K562 treated with DMSO at 1 percent for 12 hours (cell line): ENCODE measurements around the gene OR10H2. TPM values are rescaled to one million over a fixed set of nuclear protein-coding genes. Genes with fewer than 3 reads are reported as not detected.

Experiments used
- total RNA-seq: library from RNA; unstranded; fragments of 300-600 nt; gene quantifications from 2 replicates; pipeline ENCODE4 v1.2.3, GENCODE V29; 2022; ENCODE audit not compliant: insufficient read depth

OR10H2 gene
- total RNA-seq = not detected in 2 replicates

GRCh38 chr19:15727724-15728123, at the start of gene OR10H2:
Gene OR10H2, plus strand, starts transcription at chr19:15728024. Its CDS starts 20 bp downstream, at chr19:15728044.

GRCh38 chr19:15737722-15738121, 9.9 kb downstream of the OR10H2 start, which contains the start of gene OR10H3:
Gene OR10H3, plus strand, starts transcription at chr19:15737985. Its CDS starts 3,408 bp downstream, at chr19:15741393.

Other genes starting within 250 kb of the OR10H2 start
- gene PGLYRP2, start 248.5 kb upstream of the OR10H2 start, total RNA-seq = not detected in 2 replicates
- gene CYP4F22, start 219.5 kb upstream of the OR10H2 start, total RNA-seq = not detected in 2 replicates
- not detected in 2 replicates for gene CYP4F8, start 112.8 kb upstream of the OR10H2 start, total RNA-seq
- gene CYP4F3, start 87.1 kb upstream of the OR10H2 start, total RNA-seq = not detected in 2 replicates
- not detected in 2 replicates for gene CYP4F12, start 54.9 kb upstream of the OR10H2 start, total RNA-seq
- not detected in 2 replicates for gene OR10H3, start 10.0 kb downstream of the OR10H2 start, total RNA-seq
- not detected in 2 replicates for gene OR10H5, start 59.6 kb downstream of the OR10H2 start, total RNA-seq
- not detected in 2 replicates for gene OR10H1, start 87.6 kb downstream of the OR10H2 start, total RNA-seq
- gene CYP4F2, start 170.1 kb downstream of the OR10H2 start, total RNA-seq = not detected in 2 replicates
- not detected in 2 replicates for gene CYP4F11, start 206.5 kb downstream of the OR10H2 start, total RNA-seq
- not detected in 2 replicates for gene OR10H4, start 221.0 kb downstream of the OR10H2 start, total RNA-seq